HuH-7 (cell line): Measurements from ENCODE around the gene SH2D4B.

Experiments
- DNase-seq: peaks from one replicate; pipeline ENCODE4 v3.0.0; 2011; ENCODE audit warnings: low spot score

SH2D4B gene

DNA sequence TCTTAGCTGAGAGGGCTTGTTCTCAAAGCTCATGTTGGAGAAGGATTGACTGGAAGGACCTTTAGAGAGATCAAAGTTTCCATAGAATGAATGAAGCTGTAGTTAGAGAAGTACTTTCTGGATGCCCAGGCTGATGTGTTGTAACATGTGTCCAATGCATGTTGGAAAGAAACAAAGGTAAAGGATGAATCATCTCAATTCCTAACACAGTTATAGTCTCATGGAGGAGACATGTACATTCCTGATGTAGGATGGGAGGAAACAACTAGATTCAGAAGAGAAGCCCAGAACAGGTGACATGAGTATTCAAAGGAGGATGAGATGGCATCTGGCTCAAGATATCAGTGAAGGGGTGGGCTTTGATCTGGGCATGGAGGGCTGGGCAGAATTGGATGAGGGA is 152.7 kb downstream of the SH2D4B start:
- no peak for DNase-seq

- no peak for DNase-seq
Measured at GRCh38 chr10:80691441-80691840, 153.7 kb downstream of the SH2D4B start.

GRCh38 chr10:80693565-80693964 is 155.9 kb downstream of the SH2D4B start:
- DNase-seq: no peak

DNA sequence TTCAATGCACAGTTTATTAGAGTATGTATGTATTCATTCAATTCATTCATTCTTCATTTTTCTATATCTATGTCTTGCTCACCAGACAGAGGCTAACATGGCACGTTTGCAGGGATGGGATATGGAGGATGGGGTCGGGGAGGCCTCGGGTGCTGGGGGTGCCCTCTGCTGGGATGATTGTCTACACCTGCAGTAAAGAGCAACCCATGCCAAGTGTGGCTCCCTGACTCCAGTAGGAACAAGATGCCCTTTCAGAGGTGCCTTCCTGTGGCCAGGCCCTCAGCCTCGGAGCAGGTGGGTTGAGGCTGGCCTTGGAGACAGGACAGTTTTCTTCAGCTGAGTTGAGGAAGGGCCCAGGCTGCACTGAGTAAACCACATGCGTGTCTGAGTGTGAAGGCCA is 157.2 kb downstream of the SH2D4B start:
- DNase-seq: no peak
